ENCODE results near the gene ELOVL2.

GRCh38 chr6:10968776-10969175, 75.3 kb downstream of the ELOVL2 start:
- TF ChIP-seq CTCF (IDR thresholded peaks at IDR 0.05) = no peak
- no peak for TF ChIP-seq POLR2A (IDR thresholded peaks at IDR 0.05)
- TF ChIP-seq POLR2AphosphoS5 (IDR thresholded peaks at IDR 0.05) = no peak
